Measurements from ENCODE around the gene LSM14A.

- no peak for TF ChIP-seq POLR2A (IDR thresholded peaks at IDR 0.05; ENCODE audit: low read depth, low read length)
- no peak for TF ChIP-seq PAX5 (IDR thresholded peaks at IDR 0.05; ENCODE audit: insufficient read depth, low read length, severe bottlenecking)
- TF ChIP-seq POLR2AphosphoS5 (IDR thresholded peaks at IDR 0.05; ENCODE audit: low read depth, low read length): no peak
- TF ChIP-seq TAF1 (IDR thresholded peaks at IDR 0.05; ENCODE audit: low read depth, low read length): no peak
These were observed 89.2 kb downstream of the LSM14A start for GRCh38 chr19:34261334-34262109.

Data from GM12891 (cell line).